HG03432 (cell line): ENCODE data around the gene TMEM161A.
"Not testable (repeated sequence)": the region's sequence is repeated elsewhere in the genome, so short reads cannot be mapped to it uniquely, and the experiment has no call there.

ENCODE experiments used
- ATAC-seq: cut with Tn5 transposase; IDR thresholded peaks from one replicate; pipeline ENCODE4 v1.9.1; 2021; ENCODE audit warnings: mild to moderate bottlenecking, moderate library complexity; ENCODE audit not compliant: unreplicated experiment

Gene TMEM161A

DNA sequence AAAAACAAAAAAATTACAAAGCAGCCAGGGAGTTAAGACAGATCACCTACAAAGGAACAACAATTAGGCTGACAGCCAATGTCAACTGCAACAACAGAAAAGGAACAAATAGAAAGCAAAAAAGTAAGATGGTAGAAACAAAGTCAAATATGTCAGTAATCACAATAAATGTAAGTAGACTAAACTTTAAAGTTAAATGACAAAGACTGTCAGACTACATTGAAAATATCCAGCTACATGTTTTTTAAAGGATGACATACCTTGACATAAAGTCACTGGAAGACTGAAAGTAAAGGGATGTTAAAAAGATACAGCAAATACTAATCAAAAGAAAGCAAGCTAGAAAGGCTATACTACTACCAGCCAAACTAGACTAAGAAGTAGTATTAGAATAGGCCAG, 14.9 kb downstream of the TMEM161A start:
- no peak for ATAC-seq

DNA sequence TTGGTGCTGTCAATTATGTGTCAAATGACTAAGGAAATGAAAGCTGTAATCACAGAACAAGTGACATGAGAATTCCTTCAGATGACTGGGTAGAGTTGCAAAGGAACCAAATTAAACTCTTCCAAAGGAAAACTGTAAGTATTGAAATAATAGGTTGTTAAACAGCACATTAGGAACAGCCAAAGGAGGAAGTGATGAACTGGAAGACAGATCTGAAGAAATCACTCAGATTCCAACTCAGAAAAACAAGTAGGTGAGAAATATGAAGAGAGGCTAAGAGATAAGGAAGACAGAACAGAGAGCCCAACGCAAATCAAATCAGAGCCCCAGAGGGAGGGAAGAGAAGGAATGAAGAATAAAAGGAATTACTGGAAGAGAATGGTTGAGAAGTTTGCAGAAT, 15.4 kb downstream of the TMEM161A start:
- no peak for ATAC-seq

DNA sequence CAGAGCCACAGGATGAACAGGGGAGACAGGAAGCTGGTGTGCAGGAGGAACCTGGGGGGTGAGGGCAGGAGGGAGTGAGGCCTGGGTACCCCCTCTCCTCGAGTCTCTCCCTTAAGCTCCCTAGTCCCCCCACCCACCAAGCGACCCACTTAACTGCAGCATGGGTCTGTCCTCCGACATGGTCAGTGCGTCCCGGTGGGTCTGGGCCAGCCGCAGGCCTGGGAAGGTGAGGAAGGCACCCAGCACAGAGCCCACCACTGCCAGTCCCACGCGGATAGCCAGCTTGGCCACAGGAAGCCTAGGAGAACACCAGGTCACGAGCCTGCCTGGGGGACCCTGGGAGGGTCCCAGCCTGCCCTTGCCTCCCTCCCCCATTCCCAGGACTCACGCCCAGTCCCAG, 16.9 kb downstream of the TMEM161A start:
- no peak for ATAC-seq

DNA sequence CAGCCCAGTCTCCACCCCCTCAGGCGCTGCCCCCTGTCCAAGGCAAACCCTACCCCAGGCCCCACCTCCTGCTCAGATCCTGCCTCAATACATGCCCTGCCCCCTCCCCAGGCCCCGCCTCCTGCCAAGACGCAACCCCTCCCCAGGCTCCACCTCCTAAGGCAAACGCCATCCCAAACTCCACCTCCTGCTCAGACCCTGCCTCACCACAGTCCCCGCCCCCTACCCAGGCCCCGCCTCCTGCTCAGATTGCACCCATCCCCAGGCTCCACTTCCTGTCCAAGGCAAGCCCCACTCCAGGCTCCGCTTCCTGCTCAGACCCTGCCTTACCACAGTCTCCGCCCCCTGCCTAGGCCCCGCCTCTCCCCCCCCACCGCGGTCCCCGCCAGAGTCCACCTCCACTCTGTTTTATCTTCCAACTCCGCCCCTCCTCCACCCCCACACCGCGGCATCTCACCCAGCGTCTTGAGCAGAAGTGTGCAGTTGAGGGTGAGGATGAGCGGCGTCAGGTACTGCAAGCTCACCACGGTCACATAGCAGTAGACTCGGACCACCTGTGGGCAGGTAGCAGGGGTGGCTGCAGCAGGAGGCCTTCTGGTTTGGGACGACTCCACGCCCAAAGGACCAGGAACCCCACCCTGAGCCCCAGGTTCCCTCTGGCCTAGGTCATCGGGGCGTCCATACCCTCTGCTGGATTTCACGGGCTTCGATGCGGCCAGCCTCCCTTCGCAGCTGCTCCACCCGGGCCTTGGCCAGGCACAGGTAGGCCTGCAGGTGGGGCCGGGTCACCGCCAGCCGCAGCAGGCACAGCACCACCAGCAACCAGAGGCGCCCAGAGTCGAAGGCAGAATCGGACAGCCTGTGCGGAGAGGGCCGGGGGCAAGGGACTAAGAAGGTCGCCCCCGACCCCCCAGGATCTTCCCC, 17.7 kb downstream of the TMEM161A start:
- ATAC-seq, result no peak

DNA sequence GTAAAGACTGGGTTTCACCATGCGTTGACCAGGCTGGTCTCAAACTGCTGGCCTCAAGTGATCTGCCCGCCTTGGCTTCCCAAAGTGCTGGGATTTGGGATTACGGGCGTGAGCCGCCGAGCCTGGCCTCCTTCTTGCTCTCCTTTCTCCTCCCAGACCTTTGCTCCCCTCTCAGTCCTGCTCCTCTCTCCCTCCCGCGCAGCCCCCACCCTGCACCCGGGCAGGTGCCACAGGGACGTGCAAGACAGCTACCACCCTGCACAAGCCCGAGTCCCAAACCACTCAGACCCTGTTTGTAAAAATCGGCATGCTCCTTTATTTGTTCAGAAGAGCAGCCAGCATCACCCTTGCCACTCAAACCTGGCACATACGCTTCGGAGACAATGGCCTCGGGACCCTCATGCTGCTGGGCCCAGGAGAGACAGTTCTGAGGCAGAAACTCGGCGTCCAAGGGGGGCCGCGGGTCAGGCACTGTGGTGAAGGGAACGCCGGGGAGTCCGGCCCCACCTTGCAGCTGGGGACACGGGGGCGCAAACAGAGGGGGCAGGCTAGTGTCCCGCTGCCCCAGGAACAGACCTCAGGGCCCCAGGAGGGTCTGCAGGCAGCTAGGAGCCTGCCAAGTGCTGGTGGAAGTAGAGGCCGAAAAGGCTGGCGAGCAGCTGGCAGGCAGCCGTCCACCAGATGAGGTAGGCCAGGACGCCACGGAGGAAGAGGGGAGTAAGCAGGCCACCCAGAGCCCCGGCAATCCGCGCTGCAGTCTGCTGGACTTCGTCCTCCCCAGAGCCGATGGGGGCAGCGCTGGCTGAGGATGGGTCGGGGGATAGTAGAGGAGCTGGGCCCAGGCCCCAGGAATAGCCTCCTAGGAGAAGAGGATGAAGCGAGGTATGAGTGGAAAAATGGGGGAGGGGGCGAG, 18.7 kb downstream of the TMEM161A start:
- ATAC-seq, result no peak

DNA sequence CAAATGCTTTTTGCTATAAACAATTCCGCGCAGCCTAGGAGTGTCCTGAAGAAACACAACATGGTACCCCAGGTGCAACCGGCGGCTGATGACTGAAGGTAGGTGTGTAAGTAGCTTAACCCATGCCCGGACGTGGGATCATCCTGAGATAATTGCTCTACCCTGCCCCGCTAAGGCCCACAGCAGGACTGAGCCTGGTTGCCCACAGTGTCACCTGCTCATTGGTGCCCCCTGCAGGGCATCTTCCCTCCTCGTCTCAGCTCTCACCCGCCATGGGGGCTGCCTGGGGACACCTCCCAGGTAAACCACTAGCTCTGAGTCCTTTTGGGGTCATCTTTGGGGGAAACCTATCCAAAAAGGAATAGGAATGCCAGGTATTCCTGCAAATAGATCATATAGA, 22.3 kb downstream of the TMEM161A start:
- no peak for ATAC-seq

DNA sequence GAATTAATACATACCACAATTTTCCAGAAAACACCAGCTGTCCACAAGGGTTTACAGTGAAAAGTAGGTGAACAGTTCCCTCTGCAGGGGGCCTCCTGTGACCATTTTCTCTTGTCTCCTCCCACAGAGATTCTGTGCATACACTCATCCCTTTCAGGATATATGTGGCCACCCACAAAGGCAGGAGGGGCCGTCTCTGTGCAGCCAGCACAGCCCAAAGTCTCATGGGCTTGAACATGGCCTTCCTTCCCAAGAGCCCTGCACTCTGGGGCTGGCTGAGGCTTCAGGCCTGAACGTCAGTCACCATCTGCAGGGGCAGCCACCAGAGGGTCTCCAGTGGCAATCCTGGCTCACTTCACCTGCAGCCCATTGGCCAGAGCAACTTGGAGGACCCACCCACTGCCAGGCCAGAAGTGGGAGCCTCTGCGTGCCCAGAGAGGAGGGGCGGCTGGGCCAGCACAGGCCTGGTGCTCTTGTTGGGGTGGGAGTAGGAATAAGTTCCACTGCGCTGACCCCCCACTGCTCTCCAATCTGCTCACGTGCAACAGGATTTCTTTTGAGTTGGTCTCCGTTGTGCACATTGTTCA, 25.1 kb downstream of the TMEM161A start:
- ATAC-seq, result no peak

DNA sequence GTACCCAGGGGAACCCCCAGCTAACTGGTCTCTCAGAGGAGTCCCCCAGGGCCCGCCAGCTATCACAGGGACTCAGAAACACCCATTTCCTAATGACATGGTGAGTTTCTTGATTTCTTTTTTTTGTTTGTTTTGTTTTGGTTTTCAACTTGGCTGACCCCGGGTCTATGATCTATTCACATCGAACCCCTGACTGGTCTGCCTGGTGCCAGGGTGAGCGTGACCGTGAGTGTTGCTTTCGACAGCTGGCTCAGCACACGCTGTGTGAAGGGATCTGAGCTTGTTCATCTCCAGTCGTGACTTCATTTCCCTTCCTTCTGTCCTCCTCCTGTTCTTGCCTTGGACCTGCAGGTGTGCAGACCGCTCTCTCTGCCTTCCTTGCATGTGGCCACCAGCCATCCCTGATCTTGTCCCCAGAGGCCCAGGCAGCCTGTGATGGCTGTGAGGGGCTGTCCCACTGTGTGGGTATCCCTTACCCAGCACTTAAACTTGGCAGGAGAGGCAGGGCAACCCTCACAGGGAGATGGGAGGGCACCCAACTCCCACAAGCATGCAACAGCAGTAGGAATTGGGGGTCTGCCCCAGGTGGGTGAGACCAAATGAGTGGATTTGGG, 26.2 kb downstream of the TMEM161A start:
- ATAC-seq, result no peak

DNA sequence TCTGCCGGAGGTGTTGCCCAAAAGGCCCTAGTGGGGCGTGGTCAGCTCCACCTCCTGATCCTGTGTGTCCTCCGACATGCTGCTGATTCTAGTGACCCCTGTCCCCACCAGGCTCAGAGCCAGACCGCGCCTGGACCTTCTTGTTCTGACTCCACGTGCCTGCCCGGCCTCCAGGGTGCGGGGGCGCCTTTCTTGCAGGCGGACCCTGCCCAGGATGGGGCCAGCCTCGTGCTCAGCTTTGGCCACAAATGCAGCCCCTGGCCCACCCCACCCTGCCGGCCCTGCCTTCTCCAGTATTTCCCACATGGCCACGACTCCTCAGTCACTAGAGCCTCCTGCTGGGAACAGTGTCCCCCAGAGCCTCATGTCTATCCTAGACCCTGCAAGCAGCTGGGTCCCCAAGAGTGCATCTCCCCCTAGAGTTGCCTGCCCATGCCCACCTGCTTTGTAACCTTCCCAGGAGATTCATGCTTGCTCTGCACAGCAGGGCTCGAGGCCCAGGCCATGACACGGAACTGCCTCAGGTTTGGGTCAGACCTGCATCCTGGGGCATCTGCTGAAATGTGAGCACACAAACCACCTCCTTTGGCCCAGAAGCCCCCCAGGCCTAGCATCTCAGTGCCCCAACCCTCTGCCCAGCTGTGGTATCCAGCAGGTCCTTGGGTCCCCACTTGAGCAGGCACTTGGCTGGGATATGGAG, 27.0 kb downstream of the TMEM161A start:
- ATAC-seq, result no peak

DNA sequence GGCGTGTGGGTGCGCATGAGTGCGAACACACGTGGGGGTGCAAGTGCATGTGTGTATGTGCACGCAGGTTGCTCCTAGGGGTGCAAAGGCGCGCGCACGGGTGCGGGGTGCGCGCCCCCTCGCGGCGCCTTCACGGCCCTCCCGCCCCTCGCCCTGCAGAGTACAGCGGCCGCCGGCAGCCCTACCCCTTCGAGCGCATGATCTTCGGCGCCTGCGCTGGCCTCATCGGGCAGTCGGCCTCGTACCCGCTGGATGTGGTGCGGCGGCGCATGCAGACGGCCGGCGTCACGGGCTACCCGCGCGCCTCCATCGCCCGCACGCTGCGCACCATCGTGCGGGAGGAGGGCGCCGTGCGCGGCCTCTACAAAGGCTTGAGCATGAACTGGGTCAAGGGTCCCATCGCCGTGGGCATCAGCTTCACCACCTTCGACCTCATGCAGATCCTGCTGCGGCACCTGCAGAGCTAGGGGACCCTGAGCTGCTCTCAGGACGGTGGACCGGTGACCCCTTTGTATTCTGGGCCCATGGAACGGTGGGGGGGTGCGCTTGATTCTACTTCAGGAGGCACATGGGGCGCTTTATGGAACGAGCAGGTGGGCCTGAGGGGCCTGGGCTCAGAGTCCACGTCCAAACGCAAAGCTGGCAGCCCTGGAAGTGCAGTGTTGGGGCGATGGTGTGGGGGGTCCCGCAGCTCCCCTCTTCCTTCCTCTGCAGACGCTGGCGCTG, 27.7 kb downstream of the TMEM161A start:
- ATAC-seq, result no peak

DNA sequence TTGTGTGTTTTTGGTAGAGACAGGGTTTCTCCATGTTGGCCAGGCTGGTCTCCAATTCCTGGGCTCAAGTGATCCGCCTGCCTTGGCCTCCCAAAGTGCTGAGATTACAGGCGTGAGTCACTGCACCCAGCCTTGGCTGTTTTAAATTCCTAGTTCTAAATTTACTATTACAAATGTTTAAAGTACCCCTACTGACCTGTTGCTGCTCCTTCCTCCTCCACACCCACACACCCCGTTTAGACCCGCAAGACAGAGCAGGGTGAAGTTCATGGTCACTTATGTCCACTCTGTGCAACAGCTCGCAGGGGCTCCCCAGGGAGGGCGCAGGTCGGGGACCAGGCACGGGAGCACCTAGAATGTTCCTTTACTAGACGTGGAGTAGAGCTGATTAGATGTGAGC, 28.7 kb downstream of the TMEM161A start:
- ATAC-seq, result no peak

DNA sequence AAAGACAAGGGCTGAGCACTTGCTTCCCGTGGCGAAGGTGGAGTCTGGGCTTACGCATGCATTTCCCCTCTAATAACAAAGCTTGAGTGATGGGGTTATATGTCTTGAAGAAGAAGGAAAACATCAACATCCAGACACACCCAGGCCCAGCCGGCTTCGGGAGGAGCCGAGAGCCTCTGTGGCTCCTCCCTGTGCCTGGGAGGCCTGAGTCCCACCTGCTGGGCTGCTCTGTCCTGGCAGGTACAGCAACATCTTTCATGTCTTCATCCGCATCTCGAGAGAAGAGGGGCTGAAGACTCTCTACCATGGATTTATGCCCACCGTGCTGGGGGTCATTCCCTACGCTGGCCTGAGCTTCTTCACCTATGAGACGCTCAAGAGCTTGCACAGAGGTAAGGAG, 30.6 kb downstream of the TMEM161A start:
- ATAC-seq, result no peak

DNA sequence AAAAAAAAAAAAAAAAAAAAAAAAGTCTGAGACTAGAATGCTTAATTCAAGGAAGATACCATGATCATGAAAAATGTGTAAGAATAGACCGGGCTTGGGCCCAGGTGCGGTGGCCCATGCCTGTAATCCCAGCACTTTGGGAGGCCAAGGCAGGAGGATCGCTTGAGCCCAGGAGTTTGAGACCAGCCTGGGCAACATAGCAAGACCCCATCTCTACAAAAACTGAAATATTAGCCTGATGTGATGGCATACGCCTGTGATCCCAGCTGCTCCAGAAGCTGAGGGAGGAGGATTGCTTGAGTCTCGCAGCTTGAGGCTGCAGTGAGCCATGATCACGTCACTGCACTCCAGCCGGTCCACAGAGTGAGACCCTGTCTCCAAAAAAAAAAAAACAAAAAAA, 31.3 kb downstream of the TMEM161A start:
- not testable (repeated sequence) for ATAC-seq

DNA sequence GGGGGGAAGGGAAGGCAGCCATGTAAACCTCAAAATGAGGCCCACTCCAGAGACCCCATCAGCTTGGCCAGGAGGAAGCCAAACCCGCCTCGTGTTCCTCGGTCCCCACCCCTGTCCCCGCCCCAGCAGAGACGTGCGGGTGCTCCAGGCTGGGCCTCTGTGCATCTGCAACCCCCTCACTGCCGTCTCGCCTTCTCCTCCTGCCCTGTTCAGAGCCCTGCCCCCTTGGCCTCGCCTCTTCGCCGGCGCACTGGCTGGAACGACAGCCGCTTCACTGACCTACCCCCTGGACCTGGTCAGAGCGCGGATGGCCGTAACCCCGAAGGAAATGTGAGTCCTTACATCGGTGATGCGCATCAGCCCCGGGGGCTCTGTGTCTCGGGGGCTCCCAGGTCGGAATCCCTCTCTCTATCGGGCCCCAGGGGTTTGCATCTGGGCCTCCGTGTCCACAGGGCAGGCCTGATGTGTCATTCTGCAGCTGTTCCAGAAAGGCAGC, 32.2 kb downstream of the TMEM161A start:
- ATAC-seq, result no peak

DNA sequence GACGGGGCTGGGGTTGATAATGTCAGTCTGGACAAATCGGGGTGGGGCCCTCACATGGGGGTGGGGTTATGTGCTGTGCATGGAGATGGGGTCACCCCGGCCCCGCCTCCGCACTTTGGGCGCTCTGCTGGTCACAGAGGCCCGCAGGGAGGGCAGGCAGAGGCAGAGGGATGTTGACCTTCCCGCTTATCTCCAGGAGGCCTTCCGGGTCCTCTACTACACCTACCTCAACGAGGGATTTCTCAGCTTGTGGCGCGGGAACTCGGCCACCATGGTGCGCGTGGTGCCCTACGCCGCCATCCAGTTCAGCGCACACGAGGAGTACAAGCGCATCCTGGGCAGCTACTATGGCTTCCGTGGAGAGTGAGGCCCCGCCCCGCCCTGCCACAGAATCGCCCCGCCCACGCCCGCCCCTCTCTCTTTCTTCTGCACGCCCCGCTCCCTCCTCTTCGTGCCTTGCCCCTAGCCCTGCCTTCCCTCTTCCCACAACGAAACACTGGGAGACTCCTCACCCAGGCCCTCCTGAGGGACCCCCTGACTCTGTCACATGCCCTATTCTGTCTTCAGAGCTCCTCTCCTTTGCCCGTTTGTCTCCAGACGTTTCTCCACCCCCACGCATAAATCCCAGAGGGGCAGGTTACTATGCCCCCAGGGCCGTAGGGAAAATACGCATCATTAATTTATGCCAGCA, 32.8 kb downstream of the TMEM161A start:
- no peak for ATAC-seq

DNA sequence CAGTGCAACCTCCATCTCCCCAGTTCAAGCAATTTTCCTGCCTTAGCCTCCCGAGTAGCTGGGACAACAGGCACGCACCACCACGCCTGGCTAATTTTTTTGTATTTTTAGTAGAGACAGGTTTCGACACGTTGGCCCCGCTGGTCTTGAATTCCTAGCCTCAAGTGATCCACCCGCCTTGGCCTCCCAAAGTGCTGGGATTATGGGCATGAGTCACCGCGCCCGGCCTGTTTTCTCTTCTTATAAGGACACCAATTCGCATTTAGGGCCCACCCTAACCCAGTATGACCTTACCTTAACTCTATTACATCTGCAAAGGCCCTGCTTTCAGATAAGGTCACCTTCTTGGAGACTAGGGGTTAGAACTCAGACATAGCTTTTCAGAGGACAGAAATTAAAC, 35.1 kb downstream of the TMEM161A start:
- no peak for ATAC-seq

DNA sequence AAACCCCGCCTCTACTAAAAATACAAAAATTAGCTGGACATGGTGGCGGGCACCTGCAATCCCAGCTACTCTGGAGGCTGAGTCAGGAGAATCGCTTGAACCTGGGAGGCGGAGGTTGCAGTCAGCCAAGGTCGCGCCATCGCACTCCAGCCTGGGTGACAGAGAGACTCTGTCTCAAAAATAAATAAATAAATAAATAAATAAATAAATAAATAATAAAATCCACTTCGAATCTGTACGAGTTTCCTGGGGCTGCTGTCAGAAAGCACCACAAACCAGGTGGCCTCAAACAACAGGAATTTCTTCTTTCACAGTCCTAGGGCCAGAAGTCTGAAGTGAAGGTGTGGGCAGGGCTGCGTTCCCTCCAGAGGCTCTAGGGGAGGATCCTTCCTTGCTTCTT, 35.7 kb downstream of the TMEM161A start:
- not testable (repeated sequence) for ATAC-seq

DNA sequence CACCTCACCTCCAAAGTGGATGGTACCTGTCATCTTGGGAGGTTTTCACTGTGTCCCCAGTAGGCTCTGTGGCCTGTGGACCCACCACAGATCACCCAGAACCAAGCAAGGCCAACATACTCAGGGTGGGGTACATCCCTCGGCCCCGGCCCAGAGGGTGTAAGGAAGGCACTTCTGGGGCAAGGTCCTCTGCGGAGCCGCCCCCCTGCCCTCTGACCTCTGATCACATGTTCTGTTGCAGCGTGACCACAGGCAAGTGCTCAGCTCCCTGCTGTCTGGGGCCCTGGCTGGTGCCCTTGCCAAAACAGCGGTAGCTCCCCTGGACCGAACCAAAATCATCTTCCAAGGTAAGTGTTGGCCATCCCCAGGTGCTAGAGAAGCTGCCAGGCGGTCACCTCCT, 36.7 kb downstream of the TMEM161A start:
- no peak for ATAC-seq
